Mesenchymal stem cell (in vitro differentiated cells and primary cell): ENCODE measurements around the gene ACOX3.
A peak's percentile ranks its signal among the peaks of the same experiment; 100 is the strongest.

Source experiments
- DNase-seq: peaks from one replicate; pipeline ENCODE4 v3.0.0-alpha.2; 2013
- H2AFZ ChIP-seq: one replicate; pipeline ENCODE4 v1.6.1; 2013; ENCODE audit warnings: low read depth, mild to moderate bottlenecking, control low read depth, inconsistent platforms, low read length, moderate library complexity
- H2AK5ac ChIP-seq: 2 replicates; pipeline ENCODE4 v1.6.1; 2013; ENCODE audit warnings: low read length, moderate library complexity, mild to moderate bottlenecking, inconsistent platforms; ENCODE audit not compliant: severe bottlenecking
- H2BK120ac ChIP-seq: one replicate; pipeline ENCODE4 v1.6.1; 2013; ENCODE audit warnings: low read depth, mild to moderate bottlenecking, inconsistent platforms, low read length, moderate library complexity
- H2BK12ac ChIP-seq, 2 experiments: one replicate each; pipeline ENCODE4 v1.6.1; 2013; ENCODE audit warnings: inconsistent platforms in 2 of 2, low read length in 2 of 2, mild to moderate bottlenecking in 2 of 2, moderate library complexity in 2 of 2, control low read depth in 1 of 2
- H2BK15ac ChIP-seq: one replicate; pipeline ENCODE4 v1.6.1; 2013; ENCODE audit warnings: mild to moderate bottlenecking, low read depth, inconsistent platforms; ENCODE audit not compliant: poor library complexity, severe bottlenecking
- H2BK5ac ChIP-seq: 2 replicates; pipeline ENCODE4 v1.6.1; 2013; ENCODE audit warnings: low read depth, mild to moderate bottlenecking, low read length, control low read depth, inconsistent platforms; ENCODE audit not compliant: poor library complexity, severe bottlenecking
- H3K14ac ChIP-seq, 2 experiments: one replicate each; pipeline ENCODE4 v1.6.1; 2013; ENCODE audit warnings: inconsistent platforms in 2 of 2, low read length in 2 of 2, control low read depth in 1 of 2, mild to moderate bottlenecking in 1 of 2, moderate library complexity in 1 of 2
- H3K18ac ChIP-seq, 2 experiments: one replicate each; pipeline ENCODE4 v1.6.1; 2013; ENCODE audit warnings: inconsistent platforms in 2 of 2, low read length in 2 of 2, control low read depth in 1 of 2, low read depth in 1 of 2, mild to moderate bottlenecking in 1 of 2
- H3K23ac ChIP-seq, 2 experiments: one replicate each; pipeline ENCODE4 v1.6.1; 2013; ENCODE audit warnings: inconsistent platforms in 2 of 2, low read length in 2 of 2, mild to moderate bottlenecking in 2 of 2, moderate library complexity in 2 of 2, control low read depth in 1 of 2
- H3K27ac ChIP-seq: 2 replicates; pipeline ENCODE4 v1.5.1; 2013; ENCODE audit warnings: mild to moderate bottlenecking, moderate library complexity, low read length, control low read depth, inconsistent platforms; ENCODE audit not compliant: poor library complexity, severe bottlenecking
- H3K27me3 ChIP-seq, 2 experiments: 2 replicates each; pipeline versions ENCODE4 v1.6.1 to v1.7.0; 2013; ENCODE audit warnings: low read length in 2 of 2, mild to moderate bottlenecking in 2 of 2, moderate library complexity in 2 of 2, control low read depth in 1 of 2, inconsistent platforms in 1 of 2; ENCODE audit not compliant: control insufficient read depth in 1 of 2, insufficient read depth in 1 of 2
- H3K36me3 ChIP-seq, 2 experiments: 2 replicates each; pipeline versions ENCODE4 v1.6.1 to v1.7.0; 2013; ENCODE audit warnings: low read length in 2 of 2, control low read depth in 1 of 2, inconsistent platforms in 1 of 2, low read depth in 1 of 2, mild to moderate bottlenecking in 1 of 2; ENCODE audit not compliant: insufficient read depth in 2 of 2, control insufficient read depth in 1 of 2
- H3K4ac ChIP-seq, 2 experiments: one replicate each; pipeline ENCODE4 v1.6.1; 2013; ENCODE audit warnings: inconsistent platforms in 2 of 2, low read length in 2 of 2, mild to moderate bottlenecking in 2 of 2, moderate library complexity in 2 of 2, control low read depth in 1 of 2, low read depth in 1 of 2
- H3K4me1 ChIP-seq: 2 replicates; pipeline ENCODE4 v1.6.1; 2013; ENCODE audit warnings: low read depth, low read length, control low read depth; ENCODE audit not compliant: control insufficient read depth, insufficient read depth
- H3K4me2 ChIP-seq: 2 replicates; pipeline ENCODE4 v1.6.1; 2013; ENCODE audit warnings: low read length, mild to moderate bottlenecking, inconsistent platforms; ENCODE audit not compliant: poor library complexity, severe bottlenecking
- H3K4me3 ChIP-seq, 2 experiments: 2 replicates each; pipeline versions ENCODE4 v1.5.1 to v1.7.0; 2013; ENCODE audit warnings: low read length in 2 of 2, mild to moderate bottlenecking in 2 of 2, control low read depth in 1 of 2, low read depth in 1 of 2; ENCODE audit not compliant: insufficient read depth in 1 of 2
- H3K79me1 ChIP-seq: replicated peaks from 2 replicates; pipeline ENCODE4 v1.6.1; 2013; ENCODE audit warnings: mild to moderate bottlenecking, control low read depth, low read length, inconsistent platforms; ENCODE audit not compliant: poor library complexity, severe bottlenecking
- H3K9ac ChIP-seq: 2 replicates; pipeline ENCODE4 v1.7.0; 2013; ENCODE audit warnings: mild to moderate bottlenecking, low read length, moderate library complexity
- H3K9me3 ChIP-seq: 2 replicates; pipeline ENCODE4 v1.7.0; 2013; ENCODE audit warnings: mild to moderate bottlenecking, low read length; ENCODE audit not compliant: control insufficient read depth
- H4K8ac ChIP-seq: one replicate; pipeline ENCODE4 v1.6.1; 2013; ENCODE audit warnings: inconsistent platforms, mild to moderate bottlenecking, low read length, moderate library complexity
- H4K91ac ChIP-seq: one replicate; pipeline ENCODE4 v1.6.1; 2013; ENCODE audit warnings: mild to moderate bottlenecking, low read length, inconsistent platforms
- WGBS: methylation state at CpG from one replicate; pipeline ENCODE4 v1.1.7; 2013; ENCODE audit warnings: mixed read lengths; 5-methylcytosine and 5-hydroxymethylcytosine counted together

Gene ACOX3

DNA sequence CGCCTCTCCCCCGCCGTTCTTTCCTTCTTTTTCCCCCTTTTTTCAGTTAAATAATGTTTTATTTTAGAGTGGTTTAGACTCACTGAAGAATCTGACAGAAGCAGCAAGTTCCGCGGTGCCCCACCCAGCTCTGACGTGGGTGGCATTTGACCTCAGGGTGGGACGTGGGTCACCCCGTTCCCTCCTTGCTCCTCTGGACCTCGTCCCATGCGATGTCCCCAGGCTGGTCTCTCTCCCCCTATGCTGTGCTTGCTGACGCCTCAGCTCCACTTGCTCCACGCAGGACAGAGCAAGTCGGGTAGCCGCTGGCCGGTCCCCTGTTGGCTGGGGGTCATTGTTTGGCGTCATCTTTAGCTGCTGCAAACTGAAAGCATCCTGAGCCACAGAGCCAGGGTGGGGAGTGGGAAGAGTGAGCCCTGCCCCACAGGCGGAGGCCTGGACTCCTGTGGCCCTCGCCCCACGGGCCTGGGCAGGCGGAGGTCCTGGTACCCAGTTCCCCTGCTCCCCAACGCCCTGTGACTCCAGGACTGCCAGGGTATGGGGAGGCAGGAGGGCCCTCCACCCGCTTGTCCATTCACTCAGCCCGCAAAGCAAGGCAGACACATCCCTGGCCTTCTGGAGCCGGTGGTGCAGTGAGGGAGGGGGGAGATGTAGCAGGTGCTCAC, 30.8 kb upstream of the ACOX3 start:
- Histone ChIP-seq H3K4me2 (no peak overlapping the region), H3K14ac (peak overlapping the region in 1 of 2 experiments; percentile 86), H3K9ac (no peak overlapping the region), H2BK12ac (peak overlapping the region; percentile 46 to 85), H3K27me3 (no peaks in the 10 kb centered on the region), H3K18ac (peak overlapping the region in 1 of 2 experiments; percentile 69), H2BK5ac (no peak overlapping the region), H3K4ac (peak overlapping the region in 1 of 2 experiments; percentile 61), H2AFZ (no peak overlapping the region), H3K9me3 (no peaks in the 10 kb centered on the region), H4K8ac (no peak overlapping the region), H3K4me1 (peaks cover 40% of the 10 kb centered on the region), H3K4me3 (no peak overlapping the region), H3K27ac (no peak overlapping the region), H2AK5ac (peak overlapping the region; percentile 16), H3K79me1 (peaks cover 22% of the 10 kb centered on the region), H3K36me3 (peaks cover 34 to 57% of the 10 kb centered on the region in 2 experiments), H4K91ac (peak overlapping the region; percentile 8), H2BK120ac (peak overlapping the region; percentile 51), H2BK15ac (no peak overlapping the region), H3K23ac (no peak overlapping the region)
- DNase-seq: no peak
- 93% methylated on average over 21 of the region's 24 CpGs for WGBS

DNA sequence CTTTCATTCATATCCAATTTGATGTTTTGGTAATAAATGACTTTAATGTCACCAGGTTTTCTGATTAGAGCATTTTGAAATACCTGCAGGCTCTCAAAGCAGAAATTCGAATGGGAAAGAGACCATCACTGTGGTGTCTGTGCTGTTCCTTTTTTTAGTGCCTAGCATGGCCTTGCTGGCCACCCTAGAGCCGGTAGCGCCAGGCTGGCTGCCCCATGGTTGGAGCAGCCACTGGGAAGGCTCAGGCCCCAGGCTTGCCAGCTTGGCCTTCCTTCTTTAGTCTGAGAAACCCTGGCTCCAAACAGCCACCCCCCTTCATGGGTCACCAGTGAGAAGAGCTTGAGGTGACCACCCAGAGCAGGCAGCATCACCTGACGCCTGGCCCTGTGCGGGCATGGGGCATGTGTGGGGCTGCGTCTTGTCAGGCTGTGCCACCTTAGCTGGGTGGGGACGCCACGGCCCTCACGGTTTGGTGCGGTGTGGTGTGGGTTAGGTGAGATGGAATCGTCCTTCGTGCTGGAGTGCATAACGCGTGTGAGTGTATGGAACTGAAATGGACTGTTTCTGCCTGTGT, 30.0 kb upstream of the ACOX3 start:
- H3K4me3 ChIP-seq: no peak overlapping the region
- no peak overlapping the region for H3K9ac ChIP-seq
- no peak overlapping the region for H3K23ac ChIP-seq
- no peak overlapping the region for H2BK15ac ChIP-seq
- no peak overlapping the region for H3K27ac ChIP-seq
- H2BK120ac ChIP-seq: no peak overlapping the region
- no peak overlapping the region for H3K18ac ChIP-seq
- H3K14ac ChIP-seq: no peak overlapping the region
- no peak overlapping the region for H3K4me2 ChIP-seq
- no peak overlapping the region for H4K91ac ChIP-seq
- no peaks in the 10 kb centered on the region for H3K27me3 ChIP-seq
- H4K8ac ChIP-seq: no peak overlapping the region
- peaks cover 40% of the 10 kb centered on the region for H3K4me1 ChIP-seq
- no peak overlapping the region for H3K4ac ChIP-seq
- H2AFZ ChIP-seq: no peak overlapping the region
- DNase-seq: no peak
- H2BK12ac ChIP-seq: no peak overlapping the region
- peaks cover 28% of the 10 kb centered on the region for H3K79me1 ChIP-seq
- no peak overlapping the region for H2AK5ac ChIP-seq
- no peak overlapping the region for H2BK5ac ChIP-seq
- no peaks in the 10 kb centered on the region for H3K9me3 ChIP-seq
- WGBS: 97% methylated on average over 14 of the region's 14 CpGs
- H3K36me3 ChIP-seq: peaks cover 34 to 59% of the 10 kb centered on the region in 2 experiments

- H3K4me3 ChIP-seq: no peak overlapping the region
- no peak overlapping the region for H3K18ac ChIP-seq
- H2BK5ac ChIP-seq: no peak overlapping the region
- no peak overlapping the region for H3K9ac ChIP-seq
- no peak for DNase-seq
- H4K8ac ChIP-seq: no peak overlapping the region
- no peak overlapping the region for H3K27ac ChIP-seq
- H3K79me1 ChIP-seq: peaks cover 30% of the 10 kb centered on the region
- no peak overlapping the region for H3K23ac ChIP-seq
- H2AFZ ChIP-seq: no peak overlapping the region
- H3K4ac ChIP-seq: no peak overlapping the region
- peak overlapping the region; percentile 5 for H2AK5ac ChIP-seq
- no peaks in the 10 kb centered on the region for H3K27me3 ChIP-seq
- H3K14ac ChIP-seq: no peak overlapping the region
- H3K4me2 ChIP-seq: no peak overlapping the region
- peaks cover 39% of the 10 kb centered on the region for H3K4me1 ChIP-seq
- H2BK120ac ChIP-seq: no peak overlapping the region
- 94% methylated on average over 14 of the region's 14 CpGs for WGBS
- H2BK15ac ChIP-seq: no peak overlapping the region
- peak overlapping the region; percentile 43 for H4K91ac ChIP-seq
- peaks cover 42 to 60% of the 10 kb centered on the region in 2 experiments for H3K36me3 ChIP-seq
- no peak overlapping the region for H2BK12ac ChIP-seq
- H3K9me3 ChIP-seq: no peaks in the 10 kb centered on the region
Observed at GRCh38 chr4:8469550-8469949, 29.0 kb upstream of the ACOX3 start.

DNA sequence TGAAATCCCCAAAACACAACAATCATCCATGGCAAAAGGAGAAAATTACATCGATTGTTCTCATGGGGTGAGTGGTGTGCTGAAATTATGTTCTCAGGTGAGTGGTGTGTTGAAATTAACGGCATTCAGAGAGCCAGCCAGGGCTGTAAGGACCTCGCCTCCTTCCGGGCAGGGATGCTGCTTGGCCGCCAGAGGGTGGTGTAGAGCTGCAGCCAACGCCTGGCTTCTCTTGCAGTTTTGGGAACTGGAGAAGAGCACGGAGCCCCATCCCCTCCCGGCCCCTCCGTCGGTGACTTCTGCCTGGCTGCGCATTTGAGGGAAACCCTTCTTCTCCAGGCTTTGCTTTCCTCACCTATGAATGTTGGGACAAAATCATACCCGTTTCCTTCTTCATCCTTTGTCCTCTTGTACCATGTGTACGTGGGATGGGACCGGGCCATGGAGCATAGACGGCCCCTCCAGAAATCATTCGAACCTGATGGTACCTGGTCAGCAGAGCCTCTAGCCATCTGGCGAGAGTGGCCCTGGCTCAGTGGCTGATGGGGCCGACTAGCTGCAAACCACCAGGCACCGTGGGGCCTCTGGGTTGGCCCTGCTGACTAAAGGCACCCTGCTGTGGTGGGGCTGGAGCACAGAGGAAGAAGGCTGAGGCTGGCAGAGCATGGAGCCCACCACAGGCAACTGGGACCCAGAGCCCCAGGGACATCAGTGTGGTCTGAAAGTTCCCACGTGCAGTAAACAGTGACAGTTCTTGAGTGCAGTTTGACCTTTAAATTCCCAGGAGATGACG, 28.4 kb upstream of the ACOX3 start:
- peak; percentile 49 for DNase-seq
- Histone ChIP-seq H3K4ac (no peak overlapping the region), H2BK120ac (no peak overlapping the region)

More for the DNA sequence above, 28.4 kb upstream of the ACOX3 start:
- H3K14ac ChIP-seq: no peak overlapping the region
- H3K9ac ChIP-seq: no peak overlapping the region
- no peak overlapping the region for H3K4me2 ChIP-seq
- H4K8ac ChIP-seq: no peak overlapping the region
- no peak overlapping the region for H2BK15ac ChIP-seq
- H2BK12ac ChIP-seq: no peak overlapping the region
- peaks cover 48 to 63% of the 10 kb centered on the region in 2 experiments for H3K36me3 ChIP-seq
- H4K91ac ChIP-seq: peak overlapping the region; percentile 43
- no peaks in the 10 kb centered on the region for H3K9me3 ChIP-seq
- H3K4me3 ChIP-seq: no peak overlapping the region
- no peak overlapping the region for H2AFZ ChIP-seq
- no peak overlapping the region for H2BK5ac ChIP-seq
- no peak overlapping the region for H3K27ac ChIP-seq
- H3K27me3 ChIP-seq: no peaks in the 10 kb centered on the region
- peaks cover 35% of the 10 kb centered on the region for H3K4me1 ChIP-seq
- H2AK5ac ChIP-seq: no peak overlapping the region
- WGBS: 55% methylated on average over 21 of the region's 21 CpGs
- H3K23ac ChIP-seq: no peak overlapping the region
- H3K18ac ChIP-seq: no peak overlapping the region
- peaks cover 26% of the 10 kb centered on the region for H3K79me1 ChIP-seq
